Hematopoietic multipotent progenitor cell (in vitro differentiated cells): ENCODE data around the gene TELO2. TPM values are rescaled to one million over a fixed set of nuclear protein-coding genes. Genes with fewer than 3 reads are reported as not detected.
A peak's percentile ranks its signal among the peaks of the same experiment; 100 is the strongest.
"Not testable (repeated sequence)": the region's sequence is repeated elsewhere in the genome, so short reads cannot be mapped to it uniquely, and the experiment has no call there.

Experiments
- DNase-seq, 3 donors: peaks; one replicate each; pipeline ENCODE4 v3.0.0-alpha.2; 2011 to 2015; ENCODE audit warnings: low read depth in 2 of 3, low spot score in 2 of 3
- total RNA-seq: library from RNA; depleted of rRNA; stranded (reverse); fragments of >200 nt; gene quantifications from one replicate; pipeline ENCODE4 v1.2.3, GENCODE V29; 2012

The TELO2 gene
- total RNA-seq, 1 donor = 33.7 TPM

DNA sequence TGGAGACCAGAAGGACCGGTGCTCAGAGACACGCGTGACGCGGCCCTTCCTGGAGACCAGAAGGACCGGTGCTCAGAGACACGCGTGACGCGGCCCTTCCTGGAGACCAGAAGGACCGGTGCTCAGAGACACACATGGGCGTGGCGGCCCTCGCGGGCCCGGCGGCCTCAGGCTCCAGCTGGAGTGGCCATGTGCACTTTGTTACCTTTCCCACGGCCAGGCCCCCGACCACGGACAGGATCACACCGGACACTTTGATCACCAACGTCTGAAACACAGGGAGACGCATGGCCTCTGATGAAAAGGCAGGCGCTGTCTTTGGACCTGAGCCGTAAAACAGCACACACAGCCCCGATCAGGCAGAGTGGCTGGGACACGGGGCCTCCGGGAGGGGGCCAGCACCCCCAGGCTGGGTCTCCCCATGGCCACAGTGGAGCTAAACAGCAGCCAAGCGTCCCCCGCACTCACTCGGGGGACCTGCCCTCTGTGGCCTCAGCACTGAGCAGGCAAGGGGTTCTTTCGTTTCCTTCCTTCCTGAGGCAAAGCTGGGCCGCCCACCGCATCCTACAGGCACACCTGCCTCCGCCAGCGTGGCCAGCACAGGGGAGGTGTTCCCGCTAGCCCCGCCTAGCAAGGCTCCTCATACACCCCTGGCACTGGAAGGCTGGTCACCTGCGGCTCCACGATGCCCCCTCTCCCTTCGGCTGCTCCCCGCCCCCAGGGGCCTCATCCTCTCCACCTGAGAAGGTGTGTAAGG lies 35.5 kb upstream of the TELO2 start:
- DNase-seq = peak in 1 of 3 donors; percentile 63

DNA sequence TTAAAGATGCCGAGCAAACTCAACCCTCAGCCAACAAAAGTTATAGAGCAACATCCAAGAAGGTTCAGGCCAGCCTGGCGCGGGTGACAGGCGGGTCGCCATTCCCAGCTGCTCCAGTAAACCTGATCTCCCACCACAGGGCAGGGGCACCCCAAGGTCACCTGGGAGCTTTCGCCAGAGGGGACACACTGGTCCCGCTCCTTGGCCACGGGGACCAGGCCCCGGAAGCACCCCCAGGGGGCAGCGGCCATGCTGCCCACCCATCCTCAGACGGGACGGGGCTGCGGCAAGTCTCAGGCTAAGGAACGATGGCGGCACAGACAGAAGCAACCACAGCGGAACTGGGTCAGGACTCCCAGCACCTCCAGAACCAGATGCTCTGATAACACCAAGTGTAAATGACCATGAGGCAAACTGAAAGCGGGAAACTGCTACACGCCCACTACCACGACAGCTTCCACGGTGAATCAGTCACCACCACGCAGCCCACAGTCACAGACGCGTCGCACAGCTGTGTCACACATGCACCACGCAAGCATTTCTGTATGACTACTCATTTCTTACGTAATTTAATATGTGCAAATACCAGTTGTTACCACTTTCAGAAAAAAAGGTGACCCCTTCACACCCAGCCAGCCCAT lies 34.7 kb upstream of the TELO2 start:
- no peak for DNase-seq

GRCh38 chr16:1458977-1459341 lies 34.2 kb upstream of the TELO2 start:
- DNase-seq = peak in 2 of 3 donors; percentile 44 to 52

DNA sequence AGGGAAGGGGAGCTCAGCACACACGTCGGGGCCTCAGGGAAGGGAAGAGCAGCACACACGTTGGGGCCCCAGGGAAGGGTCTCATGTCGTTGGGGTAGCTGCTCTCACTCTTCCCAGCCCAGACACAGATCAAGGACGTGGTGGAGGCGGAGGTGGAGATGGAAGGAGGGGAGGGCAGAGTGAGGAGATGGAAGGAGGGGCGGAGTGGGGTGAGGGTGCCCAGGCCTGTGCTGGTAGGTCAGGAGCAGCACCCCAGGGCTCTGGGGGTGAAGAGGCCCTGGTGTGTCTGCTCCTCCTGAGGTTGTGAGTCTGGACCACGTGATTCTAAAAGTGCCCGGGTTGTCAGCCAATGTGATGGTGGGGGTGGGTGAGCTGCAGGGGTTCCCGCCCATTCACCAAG lies 33.2 kb upstream of the TELO2 start:
- no peak for DNase-seq

DNA sequence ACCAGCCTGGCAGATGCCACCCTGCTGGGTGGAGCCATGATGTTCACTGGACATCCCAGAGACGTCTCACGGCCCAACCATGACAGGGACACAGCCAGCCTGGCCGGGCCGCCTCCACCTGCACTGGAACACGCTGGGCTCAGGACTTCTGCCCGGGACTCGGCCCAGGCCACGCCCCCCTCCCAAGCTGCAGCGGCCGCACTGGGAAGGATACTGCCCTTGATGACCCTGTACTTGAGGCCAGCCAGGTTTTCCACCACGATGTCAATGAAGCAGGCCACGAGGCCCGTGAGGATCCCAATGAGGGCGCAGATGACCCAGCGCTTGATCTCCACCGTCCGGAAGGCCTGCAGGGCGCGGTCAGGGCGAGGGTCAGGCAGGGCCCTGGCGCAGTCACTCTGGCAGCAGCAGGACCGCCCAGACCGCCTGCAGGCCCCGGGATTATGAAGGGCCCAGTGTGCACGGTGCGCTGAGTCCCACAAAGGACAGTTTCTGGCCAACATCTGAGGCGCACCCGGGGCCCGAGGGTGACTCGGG lies 32.5 kb upstream of the TELO2 start:
- DNase-seq = no peak

DNA sequence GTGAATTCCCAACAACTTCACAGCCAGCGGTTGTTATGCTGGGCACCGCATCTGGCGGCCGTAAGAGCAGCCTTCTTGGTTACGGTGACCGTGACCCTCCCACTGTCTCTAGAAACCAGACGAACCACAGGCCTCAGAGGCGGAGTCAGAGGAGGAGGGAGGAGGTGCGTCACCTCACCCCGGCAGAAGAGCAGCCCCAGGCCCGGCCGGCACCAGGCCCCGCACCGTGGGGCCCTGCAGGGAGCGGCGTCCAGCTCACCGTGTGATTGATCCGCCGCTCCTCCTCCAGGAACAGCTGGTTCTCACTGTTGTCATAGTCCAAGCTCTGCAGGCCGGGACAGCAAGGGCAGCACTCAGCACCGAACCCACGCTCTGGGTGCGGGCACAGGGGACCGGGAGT lies 32.0 kb upstream of the TELO2 start:
- DNase-seq = no peak

- DNase-seq = no peak
Measured at GRCh38 chr16:1464196-1464893, 28.8 kb upstream of the TELO2 start.

- DNase-seq = no peak
Measured at GRCh38 chr16:1464894-1465566, 28.1 kb upstream of the TELO2 start.

GRCh38 chr16:1465567-1465915 lies 27.6 kb upstream of the TELO2 start:
- no peak for DNase-seq

- DNase-seq = no peak
Measured at GRCh38 chr16:1466054-1466453, 27.1 kb upstream of the TELO2 start.

DNA sequence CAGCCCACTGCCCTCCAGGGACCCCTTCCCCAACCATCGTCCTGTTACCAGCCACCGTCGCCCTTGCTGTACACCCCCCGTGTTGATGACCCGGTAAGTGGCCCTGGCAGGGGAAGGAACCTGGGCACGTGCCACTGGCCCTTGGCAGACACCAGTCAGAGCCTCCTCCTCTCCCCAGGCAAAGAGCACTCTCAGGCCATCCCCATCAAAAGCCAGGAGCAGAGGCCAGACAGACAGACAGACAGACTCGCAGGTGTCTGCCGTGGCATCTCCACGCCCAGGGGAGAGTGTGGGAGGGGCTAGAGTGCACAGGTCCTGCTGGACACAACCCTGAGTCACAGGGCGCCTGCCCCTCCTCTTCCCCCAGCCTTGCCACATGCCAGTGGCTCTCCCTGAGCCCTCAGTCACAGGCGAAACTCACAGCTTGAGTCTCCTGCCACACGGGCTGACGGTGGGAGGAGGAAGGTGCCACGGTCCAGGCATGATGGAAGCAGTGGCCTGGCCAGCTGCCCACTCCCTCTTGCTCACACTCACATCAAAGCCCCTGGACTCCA lies 26.1 kb upstream of the TELO2 start:
- no peak for DNase-seq

DNA sequence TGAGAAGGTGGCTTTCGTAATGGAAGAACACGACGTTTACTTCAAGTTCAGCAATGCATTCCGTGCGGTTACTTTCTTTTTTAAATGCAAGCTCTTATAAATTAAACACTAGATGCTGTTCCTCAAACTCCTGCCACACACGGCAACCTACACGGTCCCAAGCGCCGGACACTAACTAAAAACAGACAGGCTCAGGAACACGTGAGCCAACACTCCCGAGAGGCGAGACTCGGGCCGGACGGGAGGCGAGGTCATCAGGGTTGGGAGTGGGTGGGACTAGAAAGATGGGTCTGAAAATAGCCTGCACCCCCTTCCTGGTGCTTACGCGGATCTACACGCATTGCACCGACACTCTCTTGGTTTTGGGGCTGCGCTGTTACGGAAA lies 24.7 kb upstream of the TELO2 start:
- DNase-seq = no peak

- not testable (repeated sequence) for DNase-seq
Measured at GRCh38 chr16:1469141-1469540, 24.0 kb upstream of the TELO2 start.

- peak in 1 of 3 donors; percentile 65 for DNase-seq
Measured at GRCh38 chr16:1469693-1470201, 23.4 kb upstream of the TELO2 start.

- no peak for DNase-seq
Measured at GRCh38 chr16:1470481-1471251, 22.5 kb upstream of the TELO2 start.

DNA sequence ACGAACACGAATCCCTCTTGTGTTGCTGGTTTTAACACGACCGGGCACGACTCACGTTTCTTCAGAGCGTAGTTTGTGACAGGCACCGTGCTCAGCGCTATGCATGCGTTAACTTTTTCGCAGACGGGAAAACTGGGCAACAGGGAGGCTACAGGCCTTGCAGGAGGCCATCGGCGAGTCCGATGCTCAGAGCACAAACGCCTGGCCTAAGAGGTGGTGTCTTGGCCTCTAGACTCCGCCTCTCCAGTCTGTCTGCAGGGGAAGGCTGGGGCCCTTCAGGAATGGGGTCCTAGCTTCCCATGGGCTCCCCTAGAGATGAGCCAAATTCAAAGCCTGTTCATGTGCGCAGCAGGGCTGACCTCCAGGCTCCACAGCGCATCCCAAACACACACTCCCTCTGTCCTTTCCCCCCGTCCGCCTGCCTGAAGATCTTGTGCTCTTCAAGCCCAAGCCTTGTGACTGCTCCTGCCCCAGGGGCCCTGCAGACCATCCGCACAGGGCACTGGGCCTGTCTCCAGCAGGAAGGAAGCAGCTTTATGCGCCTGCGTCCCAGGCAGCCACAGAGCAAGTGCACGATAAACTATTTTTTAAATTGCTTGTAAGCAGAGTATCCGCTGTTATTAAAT lies 21.5 kb upstream of the TELO2 start:
- peak in 1 of 3 donors; percentile 55 for DNase-seq

GRCh38 chr16:1472974-1473373 lies 20.2 kb upstream of the TELO2 start:
- DNase-seq = no peak

DNA sequence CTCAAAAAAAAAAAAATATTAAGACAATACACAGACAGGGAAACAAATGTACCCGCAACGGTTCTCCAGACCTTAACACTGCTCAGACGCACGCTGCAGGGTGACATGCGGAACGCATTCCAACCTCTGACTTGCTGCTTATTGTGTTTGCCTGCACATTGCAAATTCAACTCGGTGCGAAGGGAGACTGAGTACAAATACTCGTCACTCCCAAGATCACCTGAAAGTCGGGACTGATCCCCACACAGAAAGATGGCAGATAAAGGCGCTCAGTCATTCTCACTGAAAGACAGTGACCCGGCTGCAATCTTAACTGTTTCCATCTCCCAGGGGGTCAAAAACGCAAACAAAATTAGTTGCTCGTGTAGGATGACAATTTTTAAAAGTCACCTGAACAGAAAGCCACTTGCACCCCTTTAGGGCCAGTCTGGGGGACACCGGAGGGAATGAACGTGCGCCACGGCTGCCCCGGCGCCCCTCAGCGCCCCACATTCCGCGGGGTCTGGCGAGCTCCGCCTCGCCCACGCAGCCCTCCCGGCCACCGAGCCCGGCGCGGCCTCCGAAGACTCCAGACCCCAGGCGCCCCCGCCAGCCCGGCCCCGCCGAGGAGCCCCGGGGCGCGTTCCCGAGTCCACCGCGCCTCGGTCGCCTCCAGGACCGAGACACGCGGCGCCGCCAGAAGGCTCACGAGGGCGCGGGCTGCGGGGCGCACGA lies 18.9 kb upstream of the TELO2 start:
- DNase-seq = no peak
